CD1c-positive myeloid dendritic cell (primary cell): Measurements from ENCODE around the gene PLD3.
"Not testable (repeated sequence)": the region's sequence is repeated elsewhere in the genome, so short reads cannot be mapped to it uniquely, and the experiment has no call there.

Source experiments
- DNase-seq: peaks from one replicate; pipeline ENCODE4 v3.0.0-alpha.2; 2016; ENCODE audit errors: extremely low spot score

Gene PLD3

DNA sequence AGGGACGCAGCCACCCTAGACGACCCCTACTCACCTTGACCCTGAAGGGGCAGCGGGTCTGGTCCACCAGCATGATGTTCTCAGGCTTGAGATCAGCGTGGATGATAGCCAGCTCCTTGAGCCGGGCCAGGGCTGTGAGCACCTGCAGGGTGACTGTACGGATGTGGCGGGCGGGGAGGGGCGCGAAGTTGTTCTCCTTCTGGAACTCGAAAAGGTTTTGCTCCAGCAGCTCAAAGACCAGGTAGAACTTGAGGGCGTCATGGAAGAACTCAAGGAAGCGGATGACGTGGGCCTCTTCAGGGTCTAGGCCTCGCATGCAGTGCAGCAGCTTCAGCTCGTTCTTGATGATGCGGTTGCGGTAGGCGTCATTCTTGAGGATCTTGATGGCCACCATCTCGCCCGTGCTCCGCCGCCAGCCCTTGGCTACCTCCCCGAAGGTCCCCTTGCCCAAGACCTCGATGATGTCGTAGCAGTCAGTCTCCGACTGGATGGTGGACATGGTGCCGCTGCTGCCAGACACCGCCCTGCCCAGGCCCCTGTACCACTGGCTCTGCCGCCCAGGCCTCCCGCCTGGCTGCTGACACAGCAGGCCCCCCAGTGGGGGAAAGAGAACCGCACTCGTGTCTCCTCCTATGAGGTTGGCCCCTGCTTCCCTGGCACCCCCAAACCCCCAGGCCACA is 41.0 kb downstream of the PLD3 start:
- no peak for DNase-seq

DNA sequence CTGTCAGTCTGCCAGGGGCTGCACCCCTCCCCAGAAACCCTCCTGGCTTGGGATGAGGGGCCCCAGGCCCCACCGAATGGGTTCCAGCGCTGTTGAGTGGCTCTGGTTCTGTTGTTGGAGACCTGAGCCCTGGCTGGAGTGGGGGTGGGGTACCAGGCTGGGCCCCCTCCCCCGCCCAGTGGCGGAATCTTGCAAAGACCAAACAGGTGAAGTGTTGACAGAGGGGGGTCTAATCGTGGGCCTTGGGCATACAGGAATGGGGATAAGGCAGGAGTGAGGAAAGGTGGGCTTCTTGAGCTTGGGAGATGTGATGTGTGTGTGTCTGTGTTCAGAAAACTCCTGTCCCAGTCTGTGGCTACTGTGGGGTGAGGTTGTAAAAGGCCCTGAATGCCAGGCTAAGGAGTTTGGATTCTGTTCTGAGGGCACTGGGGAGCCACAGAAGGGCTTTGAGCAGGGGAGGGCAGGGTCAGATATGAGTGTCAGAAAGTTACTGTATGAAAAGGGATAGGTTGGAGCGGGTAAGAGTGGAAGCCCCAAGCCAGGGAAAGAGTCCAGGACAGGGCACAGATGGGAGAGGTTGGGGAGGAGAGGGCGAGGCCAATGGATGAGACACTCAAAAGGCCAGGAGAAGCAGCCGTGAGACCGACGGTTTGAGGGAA is 41.7 kb downstream of the PLD3 start, which contains the start of gene HIPK4:
HIPK4 (minus strand) TSS at position 98 of the 659 bp plus-strand sequence. CDS start 279 bp downstream, outside the sequence.
- no peak for DNase-seq

DNA sequence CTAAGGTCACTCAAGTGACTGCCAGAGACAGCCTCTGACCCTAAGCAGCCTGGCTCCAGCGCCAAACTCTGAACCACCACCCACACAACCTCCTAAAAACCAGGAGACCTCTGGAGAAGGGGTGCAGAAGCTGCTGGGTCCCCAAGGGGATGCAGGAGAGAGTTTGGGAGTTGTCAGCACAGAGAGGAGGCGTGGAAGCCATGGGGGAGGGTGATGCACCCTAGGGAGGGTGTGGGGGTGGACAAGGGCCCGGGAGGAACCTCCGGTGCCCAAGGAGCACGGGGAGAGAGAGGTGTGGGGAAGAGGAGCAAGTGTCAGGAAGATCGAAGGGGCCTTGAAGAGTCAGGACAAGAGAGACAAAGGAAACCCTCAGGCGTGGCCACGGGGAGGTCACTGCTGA is 43.6 kb downstream of the PLD3 start:
- no peak for DNase-seq

DNA sequence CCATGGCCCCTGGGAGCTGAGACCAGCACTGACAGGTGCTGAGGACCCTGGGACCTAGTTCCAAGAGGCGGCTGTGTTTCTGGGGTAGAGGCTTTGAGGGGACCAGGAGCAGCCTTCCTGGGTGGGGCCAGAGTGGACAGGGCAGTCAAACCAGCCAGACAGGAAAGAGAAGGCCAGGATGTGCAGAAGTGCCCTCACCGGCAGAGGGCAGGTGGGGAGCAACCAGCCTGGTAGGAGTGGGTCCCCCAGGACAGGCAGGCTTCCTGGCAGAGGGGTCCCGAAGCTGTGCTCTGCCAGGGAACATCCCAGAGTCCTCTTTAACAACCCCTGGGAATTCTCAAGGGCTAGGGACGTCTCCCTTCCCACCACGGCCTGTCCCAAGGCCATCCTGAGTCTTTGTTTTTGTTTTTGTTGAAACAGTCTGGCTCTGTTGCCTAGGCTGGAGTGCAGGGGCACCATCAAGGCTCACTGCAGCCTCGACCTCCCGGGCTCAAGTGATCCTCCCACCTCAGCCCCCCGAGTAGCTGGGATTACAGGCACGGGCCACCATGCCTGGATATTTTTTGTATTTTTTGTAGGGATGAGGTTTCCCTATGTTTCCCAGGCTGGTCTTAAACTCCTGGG is 44.5 kb downstream of the PLD3 start:
- DNase-seq: no peak

DNA sequence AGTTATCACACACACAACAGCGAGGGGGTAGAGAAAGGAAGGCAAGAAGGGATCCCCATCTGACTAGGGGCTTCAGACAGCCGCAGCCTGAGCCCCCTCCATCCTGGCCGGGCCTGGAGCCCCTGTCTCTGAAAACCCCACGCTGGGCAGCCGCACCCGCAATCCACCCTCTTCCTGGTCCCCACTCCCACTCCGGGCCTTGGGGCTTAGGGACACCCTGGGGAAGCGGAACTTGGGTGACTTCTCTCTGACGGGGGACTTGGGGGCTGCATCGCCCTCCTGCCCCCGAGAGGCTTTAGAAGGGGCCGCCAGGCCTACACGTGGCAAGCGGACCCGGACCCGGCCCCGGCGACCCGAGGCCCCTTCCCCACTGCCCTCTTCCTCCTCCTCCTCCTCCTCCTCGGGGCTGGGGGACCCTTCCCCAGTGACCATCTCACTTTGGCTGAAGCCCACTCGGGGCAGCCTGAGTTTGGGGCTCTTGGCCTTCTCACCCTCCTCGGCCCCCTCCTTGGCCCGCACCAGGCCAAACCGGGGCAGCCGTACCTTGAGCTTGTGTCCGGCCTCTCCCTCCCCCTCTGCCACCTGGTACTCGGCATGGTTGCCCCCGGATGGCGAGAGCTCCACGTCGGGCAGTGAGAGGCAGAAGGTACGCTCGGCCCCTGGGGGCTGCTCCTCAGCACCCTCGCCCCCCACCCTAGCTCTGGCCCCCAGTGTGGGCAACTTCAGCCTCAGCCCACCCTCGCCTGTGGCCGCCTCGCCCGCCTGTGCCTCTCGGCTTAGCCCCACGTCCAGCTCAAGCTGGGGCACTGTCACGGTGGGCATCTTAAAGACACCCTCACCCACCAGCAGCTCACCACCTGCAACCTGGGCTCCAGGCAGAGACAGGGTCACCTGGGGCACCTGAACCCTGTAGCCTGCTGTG is 45.7 kb downstream of the PLD3 start:
- DNase-seq: no peak

DNA sequence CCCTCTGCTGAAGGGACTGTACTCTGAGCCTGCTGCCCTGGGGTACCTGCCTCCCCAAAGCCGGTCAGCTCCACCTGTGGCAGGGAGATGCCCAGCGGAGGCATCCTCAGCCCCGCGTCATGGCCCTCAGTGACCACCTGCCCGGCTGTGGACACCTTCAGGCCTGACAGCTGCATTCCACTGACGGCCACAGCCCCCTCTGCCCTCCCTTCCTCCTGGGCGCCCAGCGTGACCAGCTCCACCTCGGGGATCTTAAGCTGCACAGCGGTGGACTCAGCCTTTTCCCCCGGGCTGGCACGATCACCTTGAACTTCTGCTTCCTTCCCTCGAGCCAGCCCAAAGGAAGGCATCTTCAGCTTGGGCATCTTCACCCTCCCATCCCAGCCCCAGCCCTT is 46.3 kb downstream of the PLD3 start:
- DNase-seq: no peak

DNA sequence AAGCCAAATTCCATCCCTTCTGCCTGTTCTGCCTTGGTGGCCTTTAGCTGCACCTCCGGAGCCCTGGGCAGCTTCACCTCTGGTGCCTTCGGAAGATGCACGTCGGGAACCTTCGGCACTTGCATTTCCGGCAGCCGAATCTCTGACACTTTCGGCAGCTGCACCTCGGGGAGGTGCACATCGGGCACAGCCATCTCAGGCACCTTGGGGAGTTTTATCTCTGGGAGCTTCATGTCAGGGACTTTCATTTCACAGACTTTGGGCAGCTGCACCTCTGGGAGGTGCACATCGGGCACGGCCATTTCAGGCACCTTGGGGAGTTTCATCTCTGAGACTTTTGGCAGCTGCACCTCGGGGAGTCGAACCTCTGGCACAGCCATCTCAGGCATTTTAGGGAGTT is 47.5 kb downstream of the PLD3 start:
- no peak for DNase-seq

DNA sequence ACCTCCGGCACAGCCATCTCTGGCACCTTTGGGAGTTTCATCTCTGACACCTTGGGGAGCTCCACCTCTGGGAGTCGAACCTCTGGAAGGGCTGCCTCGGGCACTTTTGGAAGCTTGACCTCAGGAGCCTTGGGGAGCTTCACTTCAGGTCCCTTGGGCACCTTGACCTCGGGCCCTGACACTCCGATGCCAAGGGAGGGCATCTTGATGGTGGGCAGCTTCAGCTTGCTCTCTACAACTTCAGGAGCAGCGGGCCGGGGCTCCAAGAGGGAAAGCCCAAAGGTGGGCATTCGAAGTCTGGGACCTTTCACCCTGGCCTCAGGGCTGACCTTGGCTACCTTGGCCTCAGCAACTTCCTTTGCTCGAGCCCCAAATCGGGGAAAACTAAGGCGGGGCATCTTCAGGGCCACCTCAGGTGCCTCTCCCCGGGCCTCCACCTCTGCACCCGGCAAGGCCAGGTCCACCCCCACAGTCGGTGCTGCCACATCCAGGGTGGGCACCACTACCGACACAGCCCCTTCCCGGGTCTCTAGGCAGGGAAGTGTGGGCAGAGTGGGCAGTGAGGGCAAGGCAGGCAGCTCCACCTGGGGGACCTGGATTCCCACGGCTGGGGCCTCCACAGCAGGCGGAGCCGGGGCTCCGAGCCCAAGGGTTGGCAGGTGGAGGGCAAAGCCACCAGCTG is 48.5 kb downstream of the PLD3 start:
- no peak for DNase-seq

DNA sequence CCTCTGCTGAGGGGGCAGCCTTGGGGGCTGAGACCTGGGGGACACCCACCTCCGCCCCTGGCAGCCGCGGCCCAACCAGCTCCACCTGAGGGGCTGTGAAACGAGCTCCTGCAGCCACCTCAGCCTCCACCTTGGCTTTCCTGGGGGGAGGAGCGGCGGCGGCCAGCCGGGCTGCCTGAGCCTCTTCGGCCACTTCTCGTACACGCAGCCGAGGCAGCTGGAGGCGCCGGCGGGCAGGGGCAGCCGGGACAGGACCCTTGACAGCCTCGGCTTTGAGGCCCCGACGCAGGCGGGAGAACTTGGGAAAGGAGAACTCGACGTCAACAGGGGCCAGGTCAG is 49.0 kb downstream of the PLD3 start:
- DNase-seq: no peak

DNA sequence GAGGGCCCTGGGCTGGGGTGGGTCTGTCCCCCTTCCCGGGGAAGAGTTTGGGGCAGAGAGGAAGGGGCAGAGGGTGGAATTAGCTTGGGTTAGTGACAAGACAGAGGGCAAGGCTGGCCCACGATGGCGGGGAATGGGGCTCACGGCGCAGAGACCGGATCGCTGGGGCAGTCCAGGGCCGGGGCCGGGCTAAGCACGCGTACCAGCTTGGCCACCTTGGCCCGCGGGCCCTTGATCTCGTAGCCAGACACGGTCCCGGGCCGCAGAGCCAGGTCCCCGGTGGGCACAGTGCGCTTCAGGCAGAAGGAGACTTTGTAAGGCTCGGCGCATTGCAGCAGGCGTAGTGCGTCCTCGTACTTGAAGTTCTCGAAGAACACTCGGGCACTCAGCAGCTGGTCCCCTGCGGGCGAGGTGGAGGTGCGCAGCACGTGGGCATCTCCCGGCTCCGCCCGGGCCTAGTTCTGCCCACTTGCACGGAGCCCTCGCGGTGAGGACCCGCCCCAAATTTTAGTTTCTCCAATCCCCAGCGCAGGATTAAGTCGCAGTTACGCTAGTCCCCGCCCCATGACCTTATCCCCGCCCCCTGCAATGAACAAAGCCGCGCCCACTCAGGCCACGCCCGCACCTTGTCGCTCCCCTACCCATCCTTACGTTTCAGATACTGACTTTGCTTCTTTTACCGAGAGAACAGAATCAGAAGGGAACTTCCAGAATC is 50.1 kb downstream of the PLD3 start:
- peak; percentile 76 for DNase-seq

DNA sequence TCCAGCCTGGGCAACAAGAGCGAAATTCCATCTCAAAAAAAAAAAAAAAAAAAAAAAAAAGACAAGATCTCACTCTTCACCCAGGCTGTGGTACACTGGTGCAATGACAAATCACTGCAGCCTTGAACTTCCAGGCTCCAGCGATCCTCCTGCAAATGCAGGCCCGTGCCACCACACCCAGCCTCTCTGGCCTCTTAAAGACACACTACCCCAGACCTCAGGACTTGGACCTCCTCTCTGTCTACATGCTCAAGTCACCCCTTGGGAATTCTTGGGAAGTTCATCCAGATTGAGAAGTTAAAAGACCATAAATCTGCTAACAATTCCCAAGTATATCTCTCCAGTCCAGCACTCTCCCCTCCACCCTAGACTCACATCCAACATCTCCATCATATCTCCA is 52.1 kb downstream of the PLD3 start:
- no peak for DNase-seq

DNA sequence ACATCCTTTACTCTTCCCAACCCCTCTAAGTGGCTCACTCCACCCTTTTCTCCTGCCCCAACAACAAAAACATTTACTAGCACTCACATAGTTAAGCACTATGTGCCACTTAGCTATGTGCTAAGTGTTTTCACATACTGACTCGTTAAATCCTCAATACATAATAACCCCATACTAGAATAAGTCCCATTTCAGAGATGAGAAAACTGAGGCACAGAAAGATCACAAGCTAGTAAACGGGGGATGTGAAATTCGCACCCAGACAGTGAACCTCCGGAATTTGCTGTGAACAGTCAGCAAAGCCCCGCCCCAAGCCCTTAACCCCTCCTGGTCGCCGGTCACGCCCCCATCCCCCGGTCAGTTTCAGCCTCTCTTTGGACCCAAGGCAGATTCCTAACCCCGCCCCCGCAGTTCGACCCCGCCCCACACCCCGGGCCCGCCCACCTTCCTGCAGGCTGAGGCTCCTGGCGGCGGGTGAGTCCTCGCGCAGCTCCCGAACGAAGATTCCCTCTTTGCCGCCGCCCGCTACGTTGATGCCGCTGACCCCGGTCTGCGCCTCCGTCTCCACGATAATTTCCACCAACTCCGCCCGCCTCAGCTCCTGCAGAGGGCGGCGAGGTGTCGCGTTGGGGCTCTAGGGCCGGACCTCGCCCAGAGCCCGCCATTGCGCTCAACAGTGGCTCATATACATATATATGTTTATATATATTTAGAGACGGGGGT is 54.9 kb downstream of the PLD3 start:
- peak; percentile 85 for DNase-seq

DNA sequence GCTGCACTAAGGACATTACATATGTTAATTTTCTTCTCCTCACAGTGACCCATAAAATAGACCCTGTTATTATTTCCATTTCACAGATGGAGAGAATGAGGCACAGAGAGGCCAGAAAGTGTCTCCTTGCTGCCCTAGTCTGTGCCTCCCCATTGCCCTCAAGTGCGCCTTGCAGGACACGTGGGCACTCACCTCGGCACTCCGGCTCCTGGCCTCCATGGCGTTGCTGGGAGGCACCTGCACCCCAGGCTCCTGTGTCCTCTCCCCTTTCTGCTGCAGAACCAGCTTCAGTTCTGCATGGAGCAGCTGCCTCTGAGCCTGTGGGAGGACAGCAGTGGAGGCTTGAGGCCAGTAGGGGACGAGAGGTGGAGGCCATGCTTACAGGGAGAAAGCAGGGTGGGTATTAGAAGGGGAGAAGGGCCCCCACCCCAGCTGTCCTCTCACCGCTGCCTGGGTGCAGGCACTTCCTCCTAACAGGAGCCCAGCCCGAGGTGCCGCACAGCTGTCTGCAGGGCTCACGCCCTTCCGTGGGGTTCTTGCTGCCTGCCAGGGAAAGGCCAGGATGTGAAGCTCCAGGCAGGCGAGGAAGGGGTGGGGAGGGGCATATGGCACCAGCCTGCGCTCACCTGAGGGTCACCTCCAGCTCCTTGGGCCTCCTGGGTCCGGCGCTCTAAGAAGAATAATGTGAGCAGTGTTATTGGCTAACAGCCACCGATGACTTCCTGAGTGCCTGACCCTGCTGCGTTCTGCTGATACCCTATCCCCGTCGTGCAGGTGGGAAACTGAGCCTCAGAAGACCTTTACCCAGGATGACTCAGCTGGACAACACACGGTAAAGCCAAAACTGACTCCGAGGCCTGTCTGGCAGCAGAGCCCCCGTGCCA is 59.5 kb downstream of the PLD3 start:
- DNase-seq: peak; percentile 6

DNA sequence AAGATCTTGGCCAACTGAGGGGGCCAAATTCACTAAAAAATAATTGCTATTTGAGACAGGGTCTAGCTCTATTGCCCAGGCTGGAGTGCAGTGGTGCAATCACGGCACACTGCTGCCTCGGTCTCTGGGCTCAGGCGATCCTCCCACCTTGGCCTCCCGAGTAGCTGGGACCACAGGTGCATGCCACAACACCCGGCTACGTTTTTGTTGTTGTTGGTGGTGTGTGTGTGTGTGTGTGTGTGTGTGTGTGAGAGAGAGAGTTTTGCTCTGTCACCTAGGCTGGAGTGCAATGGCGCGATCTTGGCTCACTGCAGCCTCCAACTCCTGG is 60.1 kb downstream of the PLD3 start:
- not testable (repeated sequence) for DNase-seq

DNA sequence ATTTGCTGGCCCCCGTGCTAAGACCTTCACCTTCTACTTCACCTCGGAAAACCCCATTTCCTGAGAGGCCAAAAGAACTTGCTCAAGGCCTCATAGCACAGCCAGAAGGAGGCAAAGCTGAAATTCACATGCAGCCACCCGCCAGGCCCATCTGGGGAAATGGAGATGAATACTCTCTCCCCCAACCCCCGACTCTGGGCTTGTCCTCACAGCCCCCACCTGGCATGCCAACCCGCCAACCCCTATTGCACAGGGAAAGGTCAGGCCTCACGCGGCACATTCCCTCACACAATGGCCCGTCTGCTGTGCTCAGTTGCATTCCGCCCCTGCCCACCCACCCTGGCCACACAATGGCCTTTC is 61.5 kb downstream of the PLD3 start:
- DNase-seq: no peak

DNA sequence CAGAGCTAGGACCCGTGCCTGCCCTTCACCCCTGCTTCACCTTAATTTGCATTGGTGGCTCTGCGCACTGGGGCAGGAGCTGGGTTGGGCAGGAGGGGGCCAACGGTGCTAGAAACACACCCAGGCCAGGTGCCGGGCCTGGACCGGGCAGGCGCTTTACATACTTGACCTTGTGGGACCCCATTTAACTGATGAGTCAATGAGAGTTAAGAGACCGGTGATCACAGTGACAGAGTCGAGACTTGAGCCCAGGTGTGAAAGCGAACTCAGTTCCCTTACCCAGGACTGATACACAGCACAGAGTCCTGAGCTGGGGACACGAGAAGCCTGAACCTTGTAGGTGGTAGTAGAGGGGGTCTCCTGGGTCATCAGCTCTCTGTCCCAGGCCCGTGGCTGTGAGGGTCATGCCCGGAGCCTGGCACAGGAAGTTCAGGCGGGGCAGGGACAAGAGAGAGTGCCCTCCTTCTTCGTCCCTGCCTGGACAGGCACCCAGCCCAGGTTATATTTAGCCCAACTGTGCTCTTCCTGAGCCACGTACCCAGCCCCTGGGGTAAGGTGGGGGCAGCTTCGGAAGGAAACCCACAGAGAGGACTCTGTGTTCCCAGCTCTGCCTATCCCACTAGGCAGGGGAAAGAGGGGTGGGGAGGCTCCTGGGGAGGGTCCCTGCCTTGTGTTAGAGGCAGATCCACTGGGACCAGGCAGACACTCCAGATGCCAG is 62.8 kb downstream of the PLD3 start:
- no peak for DNase-seq

DNA sequence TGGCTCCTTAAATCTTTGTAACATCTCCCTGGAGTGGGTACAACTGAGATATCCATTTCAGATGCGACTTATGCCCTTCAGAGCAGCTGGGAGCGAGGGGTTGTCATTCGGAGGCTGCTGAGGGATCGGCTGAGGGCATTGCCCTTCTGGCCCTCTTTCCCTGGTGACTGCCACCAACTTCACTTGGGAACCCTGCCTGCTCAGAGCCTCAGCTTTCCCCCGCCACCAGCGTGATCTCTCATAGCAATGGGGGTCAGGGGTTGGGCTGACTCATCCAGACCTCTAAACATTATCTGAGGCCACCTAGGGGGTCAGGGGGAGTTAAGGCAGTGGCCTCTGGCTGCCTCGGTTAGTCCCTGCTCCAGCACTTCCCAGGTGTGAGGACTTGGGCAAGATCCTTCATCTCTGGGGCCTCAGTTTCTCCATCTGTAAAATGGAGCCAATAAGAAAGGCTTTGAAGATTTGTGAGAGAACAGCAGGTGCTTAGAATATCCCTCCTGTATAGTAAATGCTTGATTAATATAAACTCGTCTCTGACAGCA is 63.5 kb downstream of the PLD3 start:
- DNase-seq: no peak

DNA sequence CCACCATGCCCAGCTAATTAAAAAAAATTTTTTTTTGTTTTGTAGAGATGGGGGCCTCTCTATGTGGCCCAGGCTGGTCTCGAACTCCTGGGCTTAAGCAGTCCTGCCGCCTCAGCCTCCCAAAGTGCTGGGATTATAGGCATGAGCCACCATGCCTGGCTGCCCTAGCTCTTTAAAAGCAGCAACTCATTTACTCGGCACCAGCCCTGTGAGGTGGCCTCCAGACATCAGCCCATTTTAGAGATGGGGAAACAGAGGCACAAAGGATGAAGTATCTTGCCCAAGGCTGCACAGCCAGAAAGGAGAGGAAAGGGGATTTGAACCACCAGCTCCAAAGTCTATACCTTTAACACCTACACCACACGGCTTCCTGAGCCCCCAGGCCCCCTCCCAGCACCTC is 64.4 kb downstream of the PLD3 start:
- DNase-seq: no peak
